ENCODE results near the gene LAMB4. TPM values are rescaled to one million over a fixed set of nuclear protein-coding genes. Genes with fewer than 3 reads are reported as not detected.

LAMB4 gene
- polyA plus RNA-seq, 1 of the 3 experiments (the other 2 are of a cell fraction), result 0.36 TPM

GRCh38 chr7:107995184-107996071, 134.7 kb downstream of the LAMB4 start (continued):
- TF ChIP-seq REST (IDR thresholded peaks at IDR 0.05; ENCODE audit: low read depth, low read length) (0 out of 2 replicates have a peak, but pooled peaks have one; percentile 17), NFIC (IDR thresholded peaks at IDR 0.05; ENCODE audit: borderline replicate concordance) (peak; percentile 96), TCF12 (IDR thresholded peaks at IDR 0.05) (peak; percentile 84), FOSL2 (IDR thresholded peaks at IDR 0.05; ENCODE audit: borderline replicate concordance, low read depth) (peak; percentile 47; the same call in 1 of the 2 replicates), GABPA (IDR thresholded peaks at IDR 0.05; ENCODE audit: low read depth) (no peak; the same call in 1 of the 2 replicates)

GRCh38 chr7:107994421-107995030, 135.6 kb downstream of the LAMB4 start:
- DNase-seq, result no peak
- Histone ChIP-seq H3K27me3 (ENCODE audit: insufficient read depth) (no peaks in the 10 kb centered on the region), H3K4me3 (ENCODE audit: low read depth in 2 of 2, low read length in 1 of 2) (no peak overlapping the region), H3K27ac (ENCODE audit: low read depth in 2 of 2, low read length in 1 of 2) (peak overlapping the region; percentile 93), H3K4me2 (peak overlapping the region; percentile 72), H3K79me2 (ENCODE audit: insufficient read depth) (peaks cover 61% of the 10 kb centered on the region), H3K9ac (no peak overlapping the region; the same call in 1 of the 2 replicates), H2AFZ (ENCODE audit: low read depth) (no peak overlapping the region), H3K9me2 (no peaks in the 10 kb centered on the region), H3K36me3 (replicated peaks in 1 of 2; ENCODE audit: control insufficient read depth in 1 of 2, insufficient read depth in 2 of 2, low read length in 1 of 2) (peaks cover 75 to 79% of the 10 kb centered on the region in 2 experiments), H4K20me1 (ENCODE audit: insufficient read depth) (peaks cover 6% of the 10 kb centered on the region; the same call in 1 of the 2 replicates), H3F3A (replicated peaks; ENCODE audit: insufficient read depth) (peaks cover 65% of the 10 kb centered on the region), H3K4me1 (ENCODE audit: control insufficient read depth in 1 of 2, insufficient read depth in 2 of 2, low read depth in 1 of 2, low read length in 1 of 2) (peaks cover 48 to 56% of the 10 kb centered on the region in 2 experiments), H3K9me3 (no peaks in the 10 kb centered on the region)
- CTCF ChIA-PET, result interaction anchor here (0.9 to 5.5 kb wide), 9 partner anchors 9 to 152 kb away, joined by 3 to 27 read pairs (median 3); no protein-coding TSS in a partner anchor
- POLR2A ChIA-PET, result no interaction called here
- WGBS (ENCODE audit: low lambda C conversion rate), result 58% methylated on average over 2 of the region's 2 CpGs
- TF ChIP-seq RAD21 (IDR thresholded peaks at IDR 0.05; ENCODE audit: low read length) (no peak), YY1 (IDR thresholded peaks at IDR 0.05; ENCODE audit: low read depth) (no peak), EP300 (IDR thresholded peaks at IDR 0.05; ENCODE audit: borderline replicate concordance in 1 of 2, low read depth in 1 of 2, low read length in 1 of 2) (no peak), CTCF (IDR thresholded peaks at IDR 0.05) (no peak), NRF1 (IDR thresholded peaks at IDR 0.05; ENCODE audit: low read depth, low read length) (no peak), USF1 (IDR thresholded peaks at IDR 0.05; ENCODE audit: borderline replicate concordance, low read depth) (no peak), SMC3 (IDR thresholded peaks at IDR 0.05; ENCODE audit: low read depth, low read length) (no peak), FOXM1 (IDR thresholded peaks at IDR 0.05; ENCODE audit: low read depth) (no peak), TAF1 (IDR thresholded peaks at IDR 0.05; ENCODE audit: borderline replicate concordance, low read depth, low read length) (no peak), TCF12 (IDR thresholded peaks at IDR 0.05) (no peak)
